ENCODE results near the gene ZNF821. TPM values are rescaled to one million over a fixed set of nuclear protein-coding genes. Genes with fewer than 3 reads are reported as not detected.

Gene ZNF821
- total and polyA plus RNA-seq, 8 donors = 3.0 to 12.6 (median 4.0) TPM

DNA sequence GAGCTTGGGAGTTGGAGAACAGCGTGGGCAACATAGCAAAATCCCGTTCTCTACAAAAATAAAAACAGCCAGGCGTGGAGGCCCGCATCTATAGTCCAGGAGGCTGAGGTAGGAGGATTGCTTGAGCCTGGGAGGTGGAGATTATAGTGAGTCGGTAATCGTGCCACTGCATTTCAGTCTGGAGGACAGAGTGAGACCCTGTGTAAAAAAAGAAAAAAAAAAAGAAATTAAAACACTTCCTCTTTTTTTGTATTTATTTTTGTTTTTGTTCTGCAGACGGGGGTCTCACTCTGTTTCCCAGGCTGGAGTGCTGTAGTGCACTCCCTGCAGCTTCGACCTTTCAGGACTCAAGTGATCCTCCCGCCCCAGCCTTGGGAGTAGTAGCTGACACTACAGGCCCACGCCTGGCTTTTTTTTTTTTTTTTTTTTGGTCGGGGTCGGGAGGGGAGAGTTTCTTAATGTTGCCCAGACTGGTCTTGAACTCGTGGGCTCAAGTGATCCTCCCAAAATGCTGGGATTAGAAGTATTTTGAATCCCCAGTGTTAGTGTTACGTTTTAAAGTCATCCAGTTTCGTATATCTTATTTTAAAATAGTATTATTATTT is 12.9 kb upstream of the ZNF821 start:
- intact Hi-C loops (cut with DNase I) = loop anchor here in 1 of 3 donors (10.0 kb wide), 1 partner anchor 92 kb away; the partner anchor contains the start of gene AP1G1
- DNase-seq (no peak), ATAC-seq (no peak), FAIRE-seq (no peak)
- H3K4me3 ChIP-seq = peak overlapping the region in 3 of 4 donors; percentile 94 to 98 (median 95)
- no peaks in the 10 kb centered on the region for H3K9me3 ChIP-seq
- H3K27me3 ChIP-seq = no peaks in the 10 kb centered on the region
- H3K27ac ChIP-seq = peak overlapping the region in 1 of 4 donors; percentile 98
- TF ChIP-seq, protein P1, sequence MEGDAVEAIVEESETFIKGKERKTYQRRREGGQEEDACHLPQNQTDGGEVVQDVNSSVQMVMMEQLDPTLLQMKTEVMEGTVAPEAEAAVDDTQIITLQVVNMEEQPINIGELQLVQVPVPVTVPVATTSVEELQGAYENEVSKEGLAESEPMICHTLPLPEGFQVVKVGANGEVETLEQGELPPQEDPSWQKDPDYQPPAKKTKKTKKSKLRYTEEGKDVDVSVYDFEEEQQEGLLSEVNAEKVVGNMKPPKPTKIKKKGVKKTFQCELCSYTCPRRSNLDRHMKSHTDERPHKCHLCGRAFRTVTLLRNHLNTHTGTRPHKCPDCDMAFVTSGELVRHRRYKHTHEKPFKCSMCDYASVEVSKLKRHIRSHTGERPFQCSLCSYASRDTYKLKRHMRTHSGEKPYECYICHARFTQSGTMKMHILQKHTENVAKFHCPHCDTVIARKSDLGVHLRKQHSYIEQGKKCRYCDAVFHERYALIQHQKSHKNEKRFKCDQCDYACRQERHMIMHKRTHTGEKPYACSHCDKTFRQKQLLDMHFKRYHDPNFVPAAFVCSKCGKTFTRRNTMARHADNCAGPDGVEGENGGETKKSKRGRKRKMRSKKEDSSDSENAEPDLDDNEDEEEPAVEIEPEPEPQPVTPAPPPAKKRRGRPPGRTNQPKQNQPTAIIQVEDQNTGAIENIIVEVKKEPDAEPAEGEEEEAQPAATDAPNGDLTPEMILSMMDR (IDR thresholded peaks at IDR 0.05) = no peak
- WGBS, 2 donors = 56 to 61% methylated on average over 15 of the region's 15 CpGs
- no peaks in the 10 kb centered on the region for H3K36me3 ChIP-seq
- peaks cover 0 to 29% (median 11%) of the 10 kb centered on the region in 3 donors for H3K4me1 ChIP-seq

DNA sequence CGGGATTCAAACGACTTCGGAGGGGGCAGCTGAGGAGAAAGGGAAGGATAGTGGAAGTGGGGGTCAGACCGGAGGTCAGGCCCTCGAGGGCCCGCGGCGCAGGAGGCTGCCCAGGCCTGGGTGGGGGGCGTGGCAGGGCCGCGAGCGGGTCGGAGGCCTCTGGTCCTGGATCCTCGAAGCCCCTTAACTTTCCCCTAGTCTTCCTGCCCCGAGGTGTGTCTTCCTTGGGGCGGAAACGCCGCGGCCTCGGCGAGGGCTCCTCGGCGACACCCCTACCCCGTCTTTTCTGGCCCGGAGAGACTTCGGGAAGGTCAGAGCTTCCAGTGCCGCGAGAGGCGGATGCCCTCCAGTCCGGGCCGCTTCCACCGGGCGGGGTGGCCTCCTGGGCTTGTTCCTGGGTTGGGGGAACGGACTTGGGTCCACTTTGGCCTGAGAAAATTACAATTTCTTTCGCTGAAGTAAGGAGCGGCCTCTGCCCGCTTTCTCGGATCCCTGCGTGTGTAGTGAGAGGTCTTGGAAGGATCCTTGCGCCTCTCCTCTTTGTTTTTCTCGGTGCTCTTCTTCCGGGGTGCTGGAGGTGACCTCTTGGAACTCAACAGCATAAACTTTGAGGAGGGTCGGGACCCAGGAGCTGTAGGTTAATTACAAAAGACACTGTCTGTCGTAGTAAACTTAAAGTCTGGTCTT is 11.8 kb upstream of the ZNF821 start:
- Histone ChIP-seq H3K27me3 (no peaks in the 10 kb centered on the region), H3K36me3 (no peaks in the 10 kb centered on the region), H3K4me1 (peaks cover 0 to 29% (median 11%) of the 10 kb centered on the region in 3 donors), H3K9me3 (no peaks in the 10 kb centered on the region), H3K4me3 (peak overlapping the region; percentile 78 to 98 (median 94)), H3K27ac (peak overlapping the region; percentile 67 to 98 (median 94))
- 0 to 1% methylated on average over 40 to 44 of the region's 44 CpGs for whole genome bisulfite sequencing, 2 donors
- no peak for FAIRE-seq
- peak; percentile 9 to 32 (median 28) for ATAC-seq
- intact Hi-C loops (cut with DNase I) = loop anchor here in 1 of 3 donors (10.0 kb wide), 1 partner anchor 91 kb away; the partner anchor contains the start of gene AP1G1
- TF ChIP-seq, protein P1 (IDR thresholded peaks at IDR 0.05) = no peak
- DNase-seq = peak in 3 of 6 donors; percentile 58 to 80 (median 70)

DNA sequence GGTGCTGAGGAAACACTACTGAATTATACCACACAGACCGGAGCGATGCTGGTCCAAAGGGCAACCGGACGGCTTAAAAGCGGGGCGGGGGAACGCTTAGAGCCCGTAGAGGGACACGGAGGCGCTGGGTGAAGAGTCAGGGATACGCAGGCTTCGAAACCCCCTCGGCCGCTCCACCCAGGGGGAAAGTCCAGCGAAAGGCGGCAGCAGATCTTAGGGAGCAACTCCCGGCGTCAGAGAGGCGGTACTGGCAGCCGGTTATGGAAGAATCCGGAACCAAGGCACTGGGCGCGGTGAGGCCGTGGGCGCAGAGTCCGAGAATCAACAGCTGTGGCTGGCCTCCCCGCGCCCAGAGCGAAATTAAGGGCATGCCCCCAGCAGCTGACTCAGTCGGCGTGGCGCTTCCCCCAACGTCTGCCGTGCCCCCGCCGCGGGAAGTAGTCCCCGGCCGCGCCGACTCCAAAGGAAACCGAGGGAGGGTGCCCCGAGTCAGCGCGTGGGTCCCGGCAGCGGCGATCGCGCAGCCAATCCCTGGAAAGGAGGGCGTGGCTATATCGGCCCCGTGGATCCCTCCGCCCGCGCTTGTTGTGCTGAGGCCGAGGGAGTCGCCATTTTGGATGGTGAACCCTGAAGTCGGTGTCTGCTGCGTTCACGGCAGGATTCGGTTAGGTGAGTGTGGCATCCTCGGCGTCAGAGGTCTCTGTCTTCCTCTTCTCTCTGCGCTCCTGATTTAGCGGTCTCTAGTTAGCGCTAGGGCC is 11.1 kb upstream of the ZNF821 start, which contains the start of gene IST1:
Gene IST1 (plus strand): TSS at position 611 of the 758 bp plus-strand sequence. CDS start 20,110 bp downstream, outside the sequence.
- intact Hi-C loops (cut with DNase I) = loop anchor here in 1 of 3 donors (10.0 kb wide), 1 partner anchor 90 kb away; the partner anchor contains the start of gene AP1G1
- DNase-seq (peak; percentile 96 to 98 (median 98)), FAIRE-seq (no peak), ATAC-seq (peak; percentile 94 to 98 (median 95))
- Histone ChIP-seq H3K4me3 (peak within 1 kb of the TSS; percentile 78 to 98 (median 94)), H3K4me1 (peaks cover 0 to 29% (median 11%) of the 10 kb centered on the region in 3 donors), H3K27me3 (no peaks in the 10 kb centered on the region), H3K36me3 (no peaks in the 10 kb centered on the region), H3K9me3 (no peaks in the 10 kb centered on the region), H3K27ac (peak within 1 kb of the TSS; percentile 67 to 98 (median 94))
- TF ChIP-seq, protein P1 (IDR thresholded peaks at IDR 0.05) = no peak
- WGBS, 2 donors = 0 to 1% methylated on average over 47 to 67 of the region's 67 CpGs

DNA sequence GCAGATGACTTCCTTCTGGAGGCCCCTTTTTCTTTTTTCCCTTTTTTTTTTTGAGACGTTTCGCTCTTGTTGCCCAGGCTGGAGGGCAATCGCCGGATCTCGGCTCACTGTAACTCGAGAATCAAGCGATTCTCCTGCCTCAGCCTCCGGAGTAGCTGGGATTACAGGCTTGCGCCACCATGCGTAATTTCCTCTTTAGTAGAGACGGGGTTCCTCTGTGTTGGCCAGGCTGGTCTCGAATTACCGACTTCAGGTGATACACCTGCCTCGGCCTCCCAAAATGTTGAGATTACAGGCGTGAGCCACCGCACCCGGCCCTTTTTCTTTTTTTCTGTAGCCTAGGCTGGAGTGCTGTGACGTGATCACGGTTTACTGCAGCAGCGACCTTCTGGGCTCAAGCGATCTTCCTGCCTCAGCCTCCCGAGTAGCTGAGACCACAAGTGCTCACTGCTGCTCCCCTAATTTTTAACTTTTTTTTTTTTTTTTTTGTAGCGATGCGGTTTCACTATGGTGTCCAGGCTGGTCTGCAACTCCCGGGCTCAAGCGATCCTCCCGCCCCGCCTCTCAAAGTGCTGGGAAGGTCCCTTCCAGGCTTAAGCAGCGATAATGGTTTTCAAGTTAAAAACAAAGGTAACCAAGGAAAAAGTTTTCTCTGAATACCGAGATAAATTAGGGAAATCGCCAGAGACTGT is 10.4 kb upstream of the ZNF821 start:
- H3K27ac ChIP-seq = peak overlapping the region; percentile 67 to 98 (median 94)
- no peaks in the 10 kb centered on the region for H3K9me3 ChIP-seq
- peak; percentile 28 to 49 (median 38) for ATAC-seq
- TF ChIP-seq, protein P1 (IDR thresholded peaks at IDR 0.05) = no peak
- WGBS, 2 donors = 0 to 1% methylated on average over 31 of the region's 31 CpGs
- FAIRE-seq = no peak
- H3K4me3 ChIP-seq = peak overlapping the region; percentile 78 to 98 (median 94)
- intact Hi-C loops (cut with DNase I) = loop anchor here in 1 of 3 donors (10.0 kb wide), 1 partner anchor 90 kb away; the partner anchor contains the start of gene AP1G1
- DNase-seq = peak in 5 of 6 donors; percentile 31 to 60 (median 38)
- H3K4me1 ChIP-seq = peaks cover 0 to 27% (median 11%) of the 10 kb centered on the region in 3 donors
- no peaks in the 10 kb centered on the region for H3K27me3 ChIP-seq
- H3K36me3 ChIP-seq = no peaks in the 10 kb centered on the region
